Muscle of arm (tissue), 12 donors: ENCODE measurements around the gene MAMSTR. TPM values are rescaled to one million over a fixed set of nuclear protein-coding genes. Genes with fewer than 3 reads are reported as not detected.

ENCODE experiments used
- DNase-seq: peaks from one replicate; pipeline ENCODE4 v3.0.0-alpha.2; 2013
- polyA plus RNA-seq, 12 donors: library from polyadenylated mRNA; unstranded; fragments of 120-200 nt; gene quantifications; one replicate each; pipeline ENCODE4 v1.2.1, GENCODE V29; 2013; ENCODE audit not compliant: insufficient read length in 12 of 12

The MAMSTR gene
- polyA plus RNA-seq, 12 donors, result 56.7 to 184 (median 98.5) TPM; not detected in 1

GRCh38 chr19:48668761-48669160, 50.8 kb downstream of the MAMSTR start:
- no peak for DNase-seq

DNA sequence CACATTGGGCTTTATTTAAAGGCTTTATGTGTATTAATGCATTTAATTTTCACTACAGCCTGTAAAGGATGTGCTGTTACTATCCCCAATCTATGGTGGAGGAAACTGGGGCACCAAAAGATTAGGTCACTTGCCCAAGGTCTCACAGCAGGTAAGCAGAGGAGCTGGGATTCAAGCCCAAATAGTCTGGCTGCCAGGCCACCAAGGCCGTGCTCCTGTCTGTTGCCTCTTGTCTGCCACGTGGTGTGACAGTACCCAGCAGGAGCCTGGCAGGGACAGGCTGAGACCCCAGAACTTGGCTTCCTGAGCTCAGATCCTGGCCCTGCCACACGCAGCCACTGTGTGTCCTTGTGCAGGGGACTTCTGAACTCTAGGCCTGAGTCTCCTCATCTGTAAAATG, 51.2 kb downstream of the MAMSTR start:
- DNase-seq, result no peak

DNA sequence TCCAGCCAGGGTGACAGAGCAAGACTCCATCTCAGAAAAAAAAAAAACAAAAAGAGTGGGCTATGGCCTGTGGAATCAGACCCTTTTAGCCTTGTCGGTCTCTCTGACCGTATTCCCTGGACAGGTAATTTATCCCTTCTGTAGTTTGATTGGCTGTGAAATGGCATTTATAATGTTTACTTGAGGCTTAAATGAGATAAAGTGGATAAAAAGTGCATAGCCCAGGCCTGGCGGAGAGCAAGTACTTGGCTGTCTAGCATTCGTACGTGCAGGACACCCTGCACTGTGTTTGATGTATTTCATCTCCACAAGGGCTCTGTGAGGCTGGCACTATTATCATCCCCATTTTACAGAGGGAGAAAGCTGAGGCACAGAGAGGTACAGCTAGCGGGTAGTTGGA, 53.7 kb downstream of the MAMSTR start:
- DNase-seq, result no peak

- no peak for DNase-seq
Observed at GRCh38 chr19:48664476-48664875, 55.0 kb downstream of the MAMSTR start.

DNA sequence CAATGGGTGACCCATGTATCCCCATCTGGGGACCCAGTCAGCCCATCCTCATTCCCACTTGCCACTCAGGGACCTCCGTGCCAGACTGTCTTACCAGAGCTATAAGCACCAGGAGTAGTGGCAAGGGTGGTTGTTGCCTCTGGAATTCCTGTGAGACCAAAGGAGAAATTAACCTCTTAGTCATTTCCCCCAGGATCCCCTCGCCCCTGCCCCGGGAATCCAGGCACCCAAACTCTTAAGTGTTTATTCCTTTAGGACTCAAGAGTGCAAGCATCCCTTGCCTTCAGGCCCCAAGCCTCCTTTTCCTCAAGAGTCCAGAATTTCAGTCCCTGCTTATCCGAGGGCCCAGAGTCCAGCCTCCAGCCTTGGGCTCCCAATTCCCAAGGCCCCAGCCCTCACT, 55.9 kb downstream of the MAMSTR start:
- DNase-seq, result no peak

Other genes starting within 250 kb of the MAMSTR start
- gene LMTK3, start 207.9 kb downstream of the MAMSTR start, polyA plus RNA-seq, result 1 to 10 TPM in 1 of 12 donors, under 1 TPM in 7, not detected in 4; 0.07 to 1.9 (median 0.12) TPM
- 10 to 100 TPM in 1 of 12 donors, 1 to 10 TPM in 2, under 1 TPM in 5, not detected in 4; 0.13 to 13.1 (median 0.31) TPM for gene SULT2B1, start 167.6 kb downstream of the MAMSTR start, polyA plus RNA-seq
- under 1 TPM in 1 of 12 donors, not detected in 11; 0.57 TPM for gene SPACA4, start 113.0 kb downstream of the MAMSTR start, polyA plus RNA-seq
- gene FAM83E, start 104.6 kb downstream of the MAMSTR start, polyA plus RNA-seq, result 10 to 100 TPM in 1 of 12 donors, 1 to 10 TPM in 2, under 1 TPM in 4, not detected in 5; 0.09 to 18.2 (median 0.46) TPM
- 1,000 to 10,000 TPM; 1,133 to 1,917 (median 1,470) TPM for gene RPL18, start 100.5 kb downstream of the MAMSTR start, polyA plus RNA-seq
- 10 to 100 TPM in 2 of 12 donors, 1 to 10 TPM in 9, not detected in 1; 5.5 to 27.2 (median 7.2) TPM for gene SPHK2, start 100.2 kb downstream of the MAMSTR start, polyA plus RNA-seq
- gene DBP, start 82.3 kb downstream of the MAMSTR start, polyA plus RNA-seq, result 10 to 100 TPM in 3 of 12 donors, 1 to 10 TPM in 8, not detected in 1; 3.7 to 11.3 (median 5.3) TPM
- 10 to 100 TPM in 6 of 12 donors, 1 to 10 TPM in 5, not detected in 1; 5.8 to 20.9 (median 10.5) TPM for gene CA11, start 73.5 kb downstream of the MAMSTR start, polyA plus RNA-seq
- gene NTN5, start 46.7 kb downstream of the MAMSTR start, polyA plus RNA-seq, result 1 to 10 TPM in 6 of 12 donors, under 1 TPM in 4, not detected in 2; 0.56 to 2.2 (median 1.2) TPM
- 1 to 10 TPM in 1 of 12 donors, under 1 TPM in 9, not detected in 2; 0.34 to 1.2 (median 0.73) TPM for gene FUT2, start 23.8 kb downstream of the MAMSTR start, polyA plus RNA-seq
- 10 to 100 TPM in 11 of 12 donors, not detected in 1; 15.1 to 39.6 (median 22.0) TPM for gene RASIP1, start 20.9 kb upstream of the MAMSTR start, polyA plus RNA-seq
- gene IZUMO1, start 27.2 kb upstream of the MAMSTR start, polyA plus RNA-seq, result 1 to 10 TPM in 5 of 12 donors, under 1 TPM in 5, not detected in 2; 0.43 to 2.2 (median 1.1) TPM
- gene FUT1, start 32.9 kb upstream of the MAMSTR start, polyA plus RNA-seq, result 1 to 10 TPM in 9 of 12 donors, under 1 TPM in 1, not detected in 2; 0.95 to 1.7 (median 1.4) TPM
- not detected for gene FGF21, start 35.8 kb upstream of the MAMSTR start, polyA plus RNA-seq
- 10 to 100 TPM in 11 of 12 donors, not detected in 1; 17.4 to 25.4 (median 20.7) TPM for gene BCAT2, start 91.3 kb upstream of the MAMSTR start, polyA plus RNA-seq
- gene HSD17B14, start 116.8 kb upstream of the MAMSTR start, polyA plus RNA-seq, result 1 to 10 TPM in 10 of 12 donors, not detected in 2; 2.5 to 4.8 (median 3.1) TPM
- gene PLEKHA4, start 148.9 kb upstream of the MAMSTR start, polyA plus RNA-seq, result 10 to 100 TPM in 11 of 12 donors, not detected in 1; 24.6 to 41.2 (median 30.4) TPM
- gene PPP1R15A, start 152.7 kb upstream of the MAMSTR start, polyA plus RNA-seq, result 100 to 1,000 TPM in 1 of 12 donors, 10 to 100 TPM in 10, not detected in 1; 36.2 to 100 (median 59.0) TPM
- gene TULP2, start 179.0 kb upstream of the MAMSTR start, polyA plus RNA-seq, result under 1 TPM in 7 of 12 donors, not detected in 5; 0.09 to 0.83 (median 0.14) TPM
- 100 to 1,000 TPM in 11 of 12 donors, not detected in 1; 114 to 175 (median 139) TPM for gene NUCB1, start 180.6 kb upstream of the MAMSTR start, polyA plus RNA-seq
- gene DHDH, start 214.0 kb upstream of the MAMSTR start, polyA plus RNA-seq, result under 1 TPM in 9 of 12 donors, not detected in 3; 0.14 to 0.68 (median 0.37) TPM
- gene BAX, start 235.2 kb upstream of the MAMSTR start, polyA plus RNA-seq, result 10 to 100 TPM in 11 of 12 donors, not detected in 1; 28.4 to 50.9 (median 34.7) TPM
- gene FTL, start 245.6 kb upstream of the MAMSTR start, polyA plus RNA-seq, result 1,000 to 10,000 TPM in 1 of 12 donors, 100 to 1,000 TPM in 10, not detected in 1; 466 to 1,078 (median 553) TPM